Measurements from ENCODE around the gene TSPAN14. TPM values are rescaled to one million over a fixed set of nuclear protein-coding genes. Genes with fewer than 3 reads are reported as not detected.
A peak's percentile ranks its signal among the peaks of the same experiment; 100 is the strongest.

TSPAN14 gene
- total and polyA plus RNA-seq, 2 of the 13 experiments (the other 11 are each of a cell fraction or from before 2014, with no cell fraction given): 24.1 to 80.6 TPM

DNA sequence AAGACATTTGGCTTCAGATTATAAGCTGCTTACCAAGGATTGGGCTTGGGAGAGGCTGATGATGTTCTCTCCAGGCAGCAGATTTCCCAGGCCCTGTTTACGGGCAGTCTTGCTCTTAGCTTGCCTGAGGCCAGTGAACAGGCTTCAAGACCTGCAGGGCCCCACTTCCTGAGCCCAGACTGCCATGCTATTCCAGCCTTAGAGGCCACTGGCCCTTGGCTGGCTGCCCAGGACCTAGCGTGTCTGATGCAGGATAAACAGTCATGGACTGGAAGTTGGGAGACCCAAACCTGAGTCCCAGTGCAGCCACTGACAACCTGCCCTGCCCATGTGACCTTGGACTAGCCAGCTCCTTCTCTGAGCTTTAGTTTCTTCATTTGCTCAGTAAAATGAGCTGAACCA is 42.8 kb upstream of the TSPAN14 start (continued):
- TF ChIP-seq ZNF318 (CRISPR knock-in tag; IDR thresholded peaks at IDR 0.05) (no peak), HNRNPK (IDR thresholded peaks at IDR 0.05; ENCODE audit: low read depth, low read length, poor library complexity, severe bottlenecking) (no peak), ZSCAN25 (CRISPR knock-in tag; IDR thresholded peaks at IDR 0.05) (no peak), MBNL3 (CRISPR knock-in tag; conservative IDR thresholded peaks at IDR 0.05) (no peak), IRF2 (CRISPR knock-in tag; IDR thresholded peaks at IDR 0.05) (no peak), ATAD3A (CRISPR knock-in tag; IDR thresholded peaks at IDR 0.05) (no peak), SMAD9 (CRISPR knock-in tag; IDR thresholded peaks at IDR 0.05) (no peak), ZXDC (CRISPR knock-in tag; IDR thresholded peaks at IDR 0.05) (no peak), ZNF326 (CRISPR knock-in tag; IDR thresholded peaks at IDR 0.05; ENCODE audit: borderline replicate concordance) (no peak), SSRP1 (CRISPR knock-in tag; IDR thresholded peaks at IDR 0.05) (peak; percentile 50; the same call in 1 of the 2 replicates), RNF2 (conservative IDR thresholded peaks at IDR 0.05; ENCODE audit: low read depth) (no peak), KAT8 (CRISPR knock-in tag; IDR thresholded peaks at IDR 0.05) (peak; percentile 37; the same call in 1 of the 2 replicates), HDAC2 (CRISPR knock-in tag; IDR thresholded peaks at IDR 0.05) (no peak), LBX2 (CRISPR knock-in tag; IDR thresholded peaks at IDR 0.05; ENCODE audit: borderline replicate concordance) (no peak), ZNF337 (CRISPR knock-in tag; IDR thresholded peaks at IDR 0.05; ENCODE audit: borderline replicate concordance, low read depth) (no peak), TARDBP (CRISPR knock-in tag; IDR thresholded peaks at IDR 0.05) (0 out of 2 replicates have a peak, but pooled peaks have one; percentile 40)
- TF ChIP-seq, protein P1, sequence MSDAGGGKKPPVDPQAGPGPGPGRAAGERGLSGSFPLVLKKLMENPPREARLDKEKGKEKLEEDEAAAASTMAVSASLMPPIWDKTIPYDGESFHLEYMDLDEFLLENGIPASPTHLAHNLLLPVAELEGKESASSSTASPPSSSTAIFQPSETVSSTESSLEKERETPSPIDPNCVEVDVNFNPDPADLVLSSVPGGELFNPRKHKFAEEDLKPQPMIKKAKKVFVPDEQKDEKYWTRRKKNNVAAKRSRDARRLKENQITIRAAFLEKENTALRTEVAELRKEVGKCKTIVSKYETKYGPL (CRISPR knock-in tag; IDR thresholded peaks at IDR 0.05): no peak
- TF ChIP-seq, protein P2, sequence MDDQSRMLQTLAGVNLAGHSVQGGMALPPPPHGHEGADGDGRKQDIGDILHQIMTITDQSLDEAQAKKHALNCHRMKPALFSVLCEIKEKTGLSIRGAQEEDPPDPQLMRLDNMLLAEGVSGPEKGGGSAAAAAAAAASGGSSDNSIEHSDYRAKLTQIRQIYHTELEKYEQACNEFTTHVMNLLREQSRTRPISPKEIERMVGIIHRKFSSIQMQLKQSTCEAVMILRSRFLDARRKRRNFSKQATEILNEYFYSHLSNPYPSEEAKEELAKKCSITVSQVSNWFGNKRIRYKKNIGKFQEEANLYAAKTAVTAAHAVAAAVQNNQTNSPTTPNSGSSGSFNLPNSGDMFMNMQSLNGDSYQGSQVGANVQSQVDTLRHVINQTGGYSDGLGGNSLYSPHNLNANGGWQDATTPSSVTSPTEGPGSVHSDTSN (CRISPR knock-in tag; IDR thresholded peaks at IDR 0.05; ENCODE audit: borderline replicate concordance): no peak
